Caco-2 (cell line): Measurements from ENCODE around the gene NCEH1. TPM values are rescaled to one million over a fixed set of nuclear protein-coding genes. Genes with fewer than 3 reads are reported as not detected.
A peak's percentile ranks its signal among the peaks of the same experiment; 100 is the strongest.

ENCODE experiments used
- BruUV-seq: library from RNA; stranded (reverse); fragments of 400-500 nt; replicated peaks from 2 replicates; lab custom pipeline; 2021; lab: Mats Ljungman, UMichigan
- CTCF ChIA-PET: fragments of 300-600 bp; sonication (Branson Sonifier 250); formaldehyde crosslinking; loops from one replicate; lab custom pipeline; 2022; ENCODE audit warnings: antibody characterized with exemption; lab: Charles Lee
- POLR2A ChIA-PET: fragments of 300-600 bp; sonication (Branson Sonifier 250); formaldehyde crosslinking; loops from one replicate; lab custom pipeline; 2022; ENCODE audit warnings: antibody characterized with exemption; lab: Charles Lee
- DNase-seq, 2 experiments: peaks; one replicate each; pipeline versions ENCODE4 v3.0.0 to v3.0.0-alpha.2; 2020 to 2022
- H3K27me3 ChIP-seq: replicated peaks from 2 replicates; pipeline ENCODE4 v1.6.0; 2011; ENCODE audit warnings: low read length; ENCODE audit not compliant: control insufficient read depth, insufficient read depth
- H3K36me3 ChIP-seq: 2 replicates; pipeline ENCODE4 v1.5.1; 2011; ENCODE audit warnings: low read length; ENCODE audit not compliant: control insufficient read depth, insufficient read depth
- H3K4me1 ChIP-seq: fragments of 250-450 bp; sonication (Bioruptor Pico); 2 replicates; pipeline ENCODE4 v1.5.1; 2020; ENCODE audit warnings: mild to moderate bottlenecking
- H3K4me3 ChIP-seq: 2 replicates; pipeline ENCODE4 v1.5.1; 2011; ENCODE audit warnings: low read depth, mild to moderate bottlenecking, control low read depth, low read length
- H3K9me3 ChIP-seq: fragments of 250-450 bp; sonication (Bioruptor Pico); 2 replicates; pipeline ENCODE4 v1.5.1; 2020; ENCODE audit warnings: mild to moderate bottlenecking, moderate library complexity
- H3K27ac Mint-ChIP-seq: one replicate; pipeline ENCODE4 v1.8.0; 2022; ENCODE audit warnings: mixed read lengths; ENCODE audit not compliant: unreplicated experiment
- H3K27me3 Mint-ChIP-seq: one replicate; pipeline ENCODE4 v1.8.0; 2022; ENCODE audit warnings: mixed read lengths; ENCODE audit not compliant: insufficient read depth, unreplicated experiment
- H3K36me3 Mint-ChIP-seq: one replicate; pipeline ENCODE4 v1.8.0; 2022; ENCODE audit warnings: mild to moderate bottlenecking, mixed read lengths; ENCODE audit not compliant: insufficient read depth, unreplicated experiment
- H3K4me1 Mint-ChIP-seq: one replicate; pipeline ENCODE4 v1.8.0; 2022; ENCODE audit warnings: low read depth, mixed read lengths; ENCODE audit not compliant: unreplicated experiment
- H3K4me3 Mint-ChIP-seq: one replicate; pipeline ENCODE4 v1.8.0; 2022; ENCODE audit warnings: mild to moderate bottlenecking, moderate library complexity, mixed read lengths; ENCODE audit not compliant: unreplicated experiment
- H3K9me3 Mint-ChIP-seq: one replicate; pipeline ENCODE4 v1.8.0; 2022; ENCODE audit warnings: mixed read lengths; ENCODE audit not compliant: unreplicated experiment
- intact Hi-C: fragments of 100-400 bp; cut with micrococcal nuclease; formaldehyde crosslinking; loops from one replicate; pipeline ENCODE4 v1.10.0; 2022; ENCODE audit not compliant: unreplicated experiment
- total RNA-seq: library from RNA; stranded (reverse); gene quantifications from 2 replicates; pipeline ENCODE4 v1.2.3, GENCODE V29; 2022
- TF ChIP-seq, protein P1 (sequence below), 2 experiments: fragments of 200-600 bp in 1 of 2; IDR thresholded peaks; 1 replicate in 1 of 2; 2 replicates in 1 of 2; pipeline versions ENCODE4 v1.5.1 to v1.8.0; 2011 to 2022; ENCODE audit warnings: antibody characterized with exemption in 1 of 2, control low read depth in 1 of 2, inconsistent platforms in 1 of 2, low read depth in 1 of 2, low read length in 1 of 2, mild to moderate bottlenecking in 1 of 2, moderate library complexity in 1 of 2; ENCODE audit not compliant: insufficient read depth in 1 of 2, severe bottlenecking in 1 of 2, unreplicated experiment in 1 of 2

NCEH1 gene
- total RNA-seq, 1 experiment from 2014 or later, result 10.1 TPM

DNA sequence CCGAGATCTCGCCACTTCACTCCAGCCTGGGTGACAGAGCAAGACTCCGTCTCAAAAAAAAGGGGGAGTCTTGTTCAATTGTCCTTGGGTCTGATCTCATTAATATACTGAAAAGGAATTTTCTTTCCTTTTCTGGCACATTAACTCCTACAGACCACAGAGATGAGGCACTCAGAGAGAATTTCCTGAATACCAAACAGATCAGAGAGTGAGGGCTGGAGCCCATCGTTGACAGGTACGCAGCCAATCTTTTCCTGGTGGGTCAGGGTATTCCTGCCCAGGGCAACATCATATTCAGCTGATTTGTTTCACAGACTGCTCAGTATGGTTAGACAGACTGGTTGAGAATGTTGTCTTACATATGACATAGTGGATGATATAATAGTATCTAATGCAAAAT, 104.8 kb downstream of the NCEH1 start:
- Histone ChIP-seq H3K27me3 (no peaks in the 10 kb centered on the region), H3K9me3 (peaks cover 9% of the 10 kb centered on the region; the same call in 1 of the 2 replicates), H3K4me3 (no peak overlapping the region), H3K4me1 (peaks cover 11% of the 10 kb centered on the region), H3K36me3 (no peaks in the 10 kb centered on the region)
- TF ChIP-seq, protein P1, sequence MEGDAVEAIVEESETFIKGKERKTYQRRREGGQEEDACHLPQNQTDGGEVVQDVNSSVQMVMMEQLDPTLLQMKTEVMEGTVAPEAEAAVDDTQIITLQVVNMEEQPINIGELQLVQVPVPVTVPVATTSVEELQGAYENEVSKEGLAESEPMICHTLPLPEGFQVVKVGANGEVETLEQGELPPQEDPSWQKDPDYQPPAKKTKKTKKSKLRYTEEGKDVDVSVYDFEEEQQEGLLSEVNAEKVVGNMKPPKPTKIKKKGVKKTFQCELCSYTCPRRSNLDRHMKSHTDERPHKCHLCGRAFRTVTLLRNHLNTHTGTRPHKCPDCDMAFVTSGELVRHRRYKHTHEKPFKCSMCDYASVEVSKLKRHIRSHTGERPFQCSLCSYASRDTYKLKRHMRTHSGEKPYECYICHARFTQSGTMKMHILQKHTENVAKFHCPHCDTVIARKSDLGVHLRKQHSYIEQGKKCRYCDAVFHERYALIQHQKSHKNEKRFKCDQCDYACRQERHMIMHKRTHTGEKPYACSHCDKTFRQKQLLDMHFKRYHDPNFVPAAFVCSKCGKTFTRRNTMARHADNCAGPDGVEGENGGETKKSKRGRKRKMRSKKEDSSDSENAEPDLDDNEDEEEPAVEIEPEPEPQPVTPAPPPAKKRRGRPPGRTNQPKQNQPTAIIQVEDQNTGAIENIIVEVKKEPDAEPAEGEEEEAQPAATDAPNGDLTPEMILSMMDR (IDR thresholded peaks at IDR 0.05; ENCODE audit: insufficient read depth in 1 of 2, low read depth in 1 of 2, low read length in 1 of 2, severe bottlenecking in 1 of 2, unreplicated experiment in 1 of 2), result no peak
- intact Hi-C loops, result no loop called here
- BruUV-seq, result no TSS peak
- ChIA-PET CTCF (no interaction called here), POLR2A (no interaction called here)
- no peak overlapping the region for H3K27ac Mint-ChIP-seq
- no peak for DNase-seq
- no peaks in the 10 kb centered on the region for H3K36me3 Mint-ChIP-seq
- H3K27me3 Mint-ChIP-seq, result no peaks in the 10 kb centered on the region
- peaks cover 6% of the 10 kb centered on the region for H3K4me1 Mint-ChIP-seq
- no peak overlapping the region for H3K4me3 Mint-ChIP-seq
- peaks cover 21% of the 10 kb centered on the region for H3K9me3 Mint-ChIP-seq

DNA sequence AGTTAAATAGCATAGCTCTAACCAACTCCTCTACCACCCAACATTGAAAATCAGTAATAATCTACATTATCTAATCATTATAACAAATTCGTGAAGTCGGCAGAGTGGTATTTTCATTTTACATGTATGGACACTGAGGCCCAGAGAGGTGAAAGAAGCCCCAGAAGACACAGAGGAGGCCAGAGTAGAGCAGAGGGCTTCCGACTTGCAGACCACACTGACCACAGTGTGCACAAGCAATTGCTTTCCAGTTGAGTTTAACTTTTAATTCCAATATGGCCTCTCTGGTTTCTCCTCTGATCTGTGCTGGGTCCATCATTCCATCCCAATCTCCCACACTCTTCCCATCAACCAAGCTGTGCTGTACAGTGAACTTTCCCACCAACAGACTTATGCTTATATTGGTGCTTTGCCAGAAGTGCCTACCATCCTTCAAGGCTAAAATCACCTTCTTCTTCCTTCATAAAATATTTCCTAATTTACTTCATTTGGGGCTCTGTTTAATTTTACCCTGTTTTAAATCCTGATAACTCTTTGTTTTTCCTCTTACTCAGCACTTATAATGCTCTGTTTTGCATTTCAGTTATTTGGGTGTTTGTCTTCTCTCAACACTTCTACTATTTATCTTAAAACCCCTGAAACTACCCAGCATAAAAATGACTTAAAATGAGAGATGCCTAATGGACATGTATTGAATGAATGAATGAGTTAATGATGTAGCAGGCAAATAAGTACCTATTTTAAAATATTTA, 105.8 kb downstream of the NCEH1 start:
- Mint-ChIP-seq H3K36me3 (no peaks in the 10 kb centered on the region), H3K27ac (no peak overlapping the region), H3K4me3 (no peak overlapping the region), H3K9me3 (peaks cover 11% of the 10 kb centered on the region), H3K27me3 (no peaks in the 10 kb centered on the region), H3K4me1 (peaks cover 12% of the 10 kb centered on the region)
- ChIA-PET CTCF (interaction anchor here (0.7 kb wide), 1 partner anchor 62 kb away, joined by 3 read pairs; no protein-coding TSS in a partner anchor), POLR2A (no interaction called here)
- BruUV-seq, result no TSS peak
- Histone ChIP-seq H3K36me3 (no peaks in the 10 kb centered on the region), H3K9me3 (peaks cover 6% of the 10 kb centered on the region; the same call in 1 of the 2 replicates), H3K4me3 (no peak overlapping the region), H3K27me3 (no peaks in the 10 kb centered on the region), H3K4me1 (peaks cover 15% of the 10 kb centered on the region)
- DNase-seq, result no peak
- intact Hi-C loops, result no loop called here
- TF ChIP-seq, protein P1 (IDR thresholded peaks at IDR 0.05; ENCODE audit: insufficient read depth in 1 of 2, low read depth in 1 of 2, low read length in 1 of 2, severe bottlenecking in 1 of 2, unreplicated experiment in 1 of 2), result no peak

DNA sequence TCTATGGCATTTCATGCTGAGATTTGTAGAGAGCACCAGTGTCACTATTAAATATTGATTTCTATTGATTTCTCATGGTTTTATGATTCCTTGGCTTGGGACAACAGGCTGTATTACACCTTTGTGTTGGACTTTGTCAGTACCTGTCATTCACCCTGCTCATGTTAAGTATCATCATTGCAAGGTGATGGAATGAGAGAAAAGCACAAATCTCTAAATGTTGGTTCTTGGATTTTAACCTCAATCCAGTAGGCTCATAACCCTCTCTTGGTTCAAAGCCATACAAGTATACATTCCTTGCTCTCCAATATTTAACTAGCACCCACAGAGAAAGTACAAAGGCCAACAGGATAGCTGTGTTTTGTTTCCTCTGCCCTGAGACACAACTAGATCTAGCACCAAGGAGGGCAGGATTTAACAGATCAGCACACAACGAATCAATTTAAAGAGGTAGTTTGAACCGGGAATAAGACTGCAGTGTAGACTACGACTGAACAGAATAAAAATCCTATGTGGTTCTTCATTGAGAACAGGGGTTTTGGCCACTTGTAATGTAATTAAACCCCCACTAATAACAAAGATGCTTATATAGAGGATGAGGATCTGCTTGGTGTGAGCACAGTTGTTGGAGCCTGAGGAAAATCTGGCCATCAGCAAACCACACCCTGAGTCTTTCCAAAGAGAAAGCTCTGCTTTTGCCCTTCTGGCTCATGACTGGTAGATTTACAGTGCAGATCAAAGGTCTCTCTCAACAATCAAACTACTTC, 109.6 kb downstream of the NCEH1 start:
- Histone ChIP-seq H3K36me3 (no peaks in the 10 kb centered on the region), H3K4me1 (peaks cover 18% of the 10 kb centered on the region), H3K27me3 (no peaks in the 10 kb centered on the region), H3K9me3 (peaks cover 6% of the 10 kb centered on the region; the same call in 1 of the 2 replicates), H3K4me3 (no peak overlapping the region)
- peaks cover 18% of the 10 kb centered on the region for H3K4me1 Mint-ChIP-seq
- peak overlapping the region; percentile 84 for H3K27ac Mint-ChIP-seq
- H3K4me3 Mint-ChIP-seq, result peak overlapping the region; percentile 61
- intact Hi-C loops, result loop anchor here (1.0 kb wide), 1 partner anchor 22 kb away; no protein-coding TSS in a partner anchor
- CTCF ChIA-PET, result interaction anchor here (0.6 to 0.7 kb wide), 2 partner anchors 24 to 148 kb away, joined by 3 to 5 read pairs; no protein-coding TSS in a partner anchor
- TF ChIP-seq, protein P1 (IDR thresholded peaks at IDR 0.05; ENCODE audit: insufficient read depth in 1 of 2, low read depth in 1 of 2, low read length in 1 of 2, severe bottlenecking in 1 of 2, unreplicated experiment in 1 of 2), result no peak
- DNase-seq, result peak in 1 of 2 experiments; percentile 38
- H3K36me3 Mint-ChIP-seq, result no peaks in the 10 kb centered on the region
- H3K27me3 Mint-ChIP-seq, result no peaks in the 10 kb centered on the region
- POLR2A ChIA-PET, result no interaction called here
- BruUV-seq, result no TSS peak
- no peaks in the 10 kb centered on the region for H3K9me3 Mint-ChIP-seq
